Kidney epithelial cell (primary cell): ENCODE data around the gene WNT6. TPM values are rescaled to one million over a fixed set of nuclear protein-coding genes. Genes with fewer than 3 reads are reported as not detected.

Experiments used
- DNase-seq: peaks from one replicate; pipeline ENCODE4 v3.0.0-alpha.2; 2010; ENCODE audit warnings: low read depth
- H3K27me3 ChIP-seq: 2 replicates; pipeline ENCODE4 v1.6.0; 2011; ENCODE audit warnings: low read length; ENCODE audit not compliant: control insufficient read depth, insufficient read depth
- H3K36me3 ChIP-seq: 2 replicates; pipeline ENCODE4 v1.5.1; 2011; ENCODE audit warnings: low read length; ENCODE audit not compliant: control insufficient read depth, insufficient read depth
- H3K4me3 ChIP-seq: 2 replicates; pipeline ENCODE4 v1.5.1; 2011; ENCODE audit warnings: low read depth, mild to moderate bottlenecking, control low read depth, low read length
- CTCF ChIP-seq: IDR thresholded peaks from 2 replicates; pipeline ENCODE4 v1.5.1; 2011; ENCODE audit warnings: mild to moderate bottlenecking, moderate library complexity, low read length, control low read depth, inconsistent platforms; ENCODE audit not compliant: insufficient read depth, poor library complexity, severe bottlenecking
- total RNA-seq: library from RNA; depleted of rRNA; stranded (reverse); fragments of >200 nt; gene quantifications from 2 replicates; pipeline ENCODE4 v1.2.3, GENCODE V29; 2015

WNT6 gene
- total RNA-seq, 1 donor from 2014 or later = 1.2 TPM

GRCh38 chr2:218894880-218895157, 35.2 kb downstream of the WNT6 start:
- no peak overlapping the region for H3K4me3 ChIP-seq
- no peaks in the 10 kb centered on the region for H3K36me3 ChIP-seq
- peaks cover 17% of the 10 kb centered on the region for H3K27me3 ChIP-seq
- no peak for TF ChIP-seq CTCF
- DNase-seq = no peak

- H3K27me3 ChIP-seq = peaks cover 17% of the 10 kb centered on the region
- DNase-seq = no peak
- H3K36me3 ChIP-seq = no peaks in the 10 kb centered on the region
- no peak for TF ChIP-seq CTCF
- H3K4me3 ChIP-seq = no peak overlapping the region
Measured at GRCh38 chr2:218895326-218895725, 35.7 kb downstream of the WNT6 start.

DNA sequence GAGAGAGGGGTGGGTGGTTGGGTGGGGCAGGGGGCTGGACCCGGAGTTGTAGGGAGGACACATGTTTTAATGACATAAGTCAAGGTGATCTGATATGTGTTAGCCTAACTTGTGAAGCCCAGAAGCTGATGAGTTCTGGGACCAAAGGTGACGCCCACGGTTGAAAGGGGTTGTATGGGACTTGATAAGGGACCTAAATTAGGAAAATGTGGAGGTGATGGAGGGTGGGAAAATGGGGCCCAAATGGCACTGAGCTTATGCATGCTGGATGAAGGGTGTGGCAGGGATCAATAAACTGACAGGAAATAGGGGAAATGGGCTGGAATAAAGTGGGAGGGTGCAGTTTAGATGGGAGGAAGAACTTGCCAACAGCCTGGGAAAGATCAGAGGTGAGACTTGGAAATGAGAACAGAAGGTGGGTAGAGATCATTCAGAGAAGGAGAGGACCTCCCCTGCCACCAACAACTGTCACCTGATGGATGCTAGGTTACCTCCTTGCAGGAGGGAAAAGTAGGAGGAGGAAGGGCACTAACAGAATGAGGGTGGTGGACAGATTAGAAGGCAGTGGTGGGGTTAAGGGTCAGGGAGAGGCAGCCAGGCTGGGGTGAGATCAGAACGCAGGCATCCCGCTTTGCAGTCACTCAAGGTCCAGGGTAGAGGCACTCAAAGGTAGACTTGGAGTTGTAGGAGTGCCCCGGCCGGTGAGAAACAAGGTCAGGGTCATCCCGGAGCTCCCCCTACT, 36.3 kb downstream of the WNT6 start:
- Histone ChIP-seq H3K4me3 (no peak overlapping the region), H3K27me3 (peaks cover 19% of the 10 kb centered on the region), H3K36me3 (no peaks in the 10 kb centered on the region)
- no peak for DNase-seq
- TF ChIP-seq CTCF = no peak

GRCh38 chr2:218896501-218897393, 37.1 kb downstream of the WNT6 start:
- H3K27me3 ChIP-seq = peaks cover 19% of the 10 kb centered on the region

GRCh38 chr2:218897394-218898108, 37.9 kb downstream of the WNT6 start:
- Histone ChIP-seq H3K4me3 (peak overlapping the region; percentile 22), H3K27me3 (peaks cover 16% of the 10 kb centered on the region), H3K36me3 (no peaks in the 10 kb centered on the region)
- no peak for TF ChIP-seq CTCF
- no peak for DNase-seq

More at GRCh38 chr2:218896501-218897393, 37.1 kb downstream of the WNT6 start:
- peak; percentile 72 for DNase-seq
- peak; percentile 12 for TF ChIP-seq CTCF
- no peaks in the 10 kb centered on the region for H3K36me3 ChIP-seq
- H3K4me3 ChIP-seq = peak overlapping the region; percentile 22
